Measurements from ENCODE around the gene APOB.

APOB gene, protein sequence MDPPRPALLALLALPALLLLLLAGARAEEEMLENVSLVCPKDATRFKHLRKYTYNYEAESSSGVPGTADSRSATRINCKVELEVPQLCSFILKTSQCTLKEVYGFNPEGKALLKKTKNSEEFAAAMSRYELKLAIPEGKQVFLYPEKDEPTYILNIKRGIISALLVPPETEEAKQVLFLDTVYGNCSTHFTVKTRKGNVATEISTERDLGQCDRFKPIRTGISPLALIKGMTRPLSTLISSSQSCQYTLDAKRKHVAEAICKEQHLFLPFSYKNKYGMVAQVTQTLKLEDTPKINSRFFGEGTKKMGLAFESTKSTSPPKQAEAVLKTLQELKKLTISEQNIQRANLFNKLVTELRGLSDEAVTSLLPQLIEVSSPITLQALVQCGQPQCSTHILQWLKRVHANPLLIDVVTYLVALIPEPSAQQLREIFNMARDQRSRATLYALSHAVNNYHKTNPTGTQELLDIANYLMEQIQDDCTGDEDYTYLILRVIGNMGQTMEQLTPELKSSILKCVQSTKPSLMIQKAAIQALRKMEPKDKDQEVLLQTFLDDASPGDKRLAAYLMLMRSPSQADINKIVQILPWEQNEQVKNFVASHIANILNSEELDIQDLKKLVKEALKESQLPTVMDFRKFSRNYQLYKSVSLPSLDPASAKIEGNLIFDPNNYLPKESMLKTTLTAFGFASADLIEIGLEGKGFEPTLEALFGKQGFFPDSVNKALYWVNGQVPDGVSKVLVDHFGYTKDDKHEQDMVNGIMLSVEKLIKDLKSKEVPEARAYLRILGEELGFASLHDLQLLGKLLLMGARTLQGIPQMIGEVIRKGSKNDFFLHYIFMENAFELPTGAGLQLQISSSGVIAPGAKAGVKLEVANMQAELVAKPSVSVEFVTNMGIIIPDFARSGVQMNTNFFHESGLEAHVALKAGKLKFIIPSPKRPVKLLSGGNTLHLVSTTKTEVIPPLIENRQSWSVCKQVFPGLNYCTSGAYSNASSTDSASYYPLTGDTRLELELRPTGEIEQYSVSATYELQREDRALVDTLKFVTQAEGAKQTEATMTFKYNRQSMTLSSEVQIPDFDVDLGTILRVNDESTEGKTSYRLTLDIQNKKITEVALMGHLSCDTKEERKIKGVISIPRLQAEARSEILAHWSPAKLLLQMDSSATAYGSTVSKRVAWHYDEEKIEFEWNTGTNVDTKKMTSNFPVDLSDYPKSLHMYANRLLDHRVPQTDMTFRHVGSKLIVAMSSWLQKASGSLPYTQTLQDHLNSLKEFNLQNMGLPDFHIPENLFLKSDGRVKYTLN (N-terminal part only)

DNA sequence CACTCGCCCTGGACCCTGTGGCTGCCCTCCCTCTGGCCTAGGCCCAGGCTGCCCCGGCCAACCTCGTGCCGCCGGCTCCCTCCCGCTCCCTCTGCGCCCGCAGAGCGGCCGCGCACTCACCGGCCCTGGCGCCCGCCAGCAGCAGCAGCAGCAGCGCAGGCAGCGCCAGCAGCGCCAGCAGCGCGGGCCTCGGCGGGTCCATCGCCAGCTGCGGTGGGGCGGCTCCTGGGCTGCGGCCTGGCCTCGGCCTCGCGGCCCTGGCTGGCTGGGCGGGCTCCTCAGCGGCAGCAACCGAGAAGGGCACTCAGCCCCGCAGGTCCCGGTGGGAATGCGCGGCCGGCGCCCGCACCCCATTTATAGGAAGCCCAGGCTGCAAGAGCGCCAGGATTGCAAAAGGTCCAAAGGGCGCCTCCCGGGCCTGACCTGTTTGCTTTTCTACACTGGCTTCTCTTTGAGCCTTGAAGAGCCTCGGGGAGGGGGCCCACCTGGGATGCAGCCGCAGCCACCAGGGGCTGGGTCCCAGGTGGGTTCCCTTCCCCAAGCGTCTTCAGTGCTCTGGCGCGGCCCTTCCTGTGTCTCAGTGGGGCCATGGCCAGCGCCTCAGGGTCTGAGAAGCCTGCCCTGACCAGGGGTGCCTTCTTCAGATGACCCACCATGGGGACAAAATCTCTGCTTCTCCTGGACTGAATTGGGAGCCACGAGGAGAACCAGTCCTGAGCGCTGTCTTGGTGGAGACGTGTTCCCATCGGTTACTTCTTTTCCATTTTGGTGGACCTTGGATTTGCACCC is at the start of gene APOB:
APOB (minus strand) TSS at position 330 of the 789 bp plus-strand sequence; CDS start at position 202, 128 bp downstream.
- no peaks in the 10 kb centered on the region for H3K36me3 ChIP-seq (ENCODE audit: insufficient read depth, low read length)
- H3K4me1 ChIP-seq (ENCODE audit: insufficient read depth, low read length, poor library complexity, severe bottlenecking): no peaks in the 10 kb centered on the region
- H3K79me2 ChIP-seq (ENCODE audit: insufficient read depth, low read length): no peaks in the 10 kb centered on the region
- H3K4me3 ChIP-seq (ENCODE audit: low read length, poor library complexity, severe bottlenecking): no peak within 1 kb of the TSS
- no peaks in the 10 kb centered on the region for H3K27me3 ChIP-seq (ENCODE audit: insufficient read depth, low read length, poor library complexity, severe bottlenecking)
- H3K9me2 ChIP-seq (replicated peaks; ENCODE audit: low read depth, low read length): no peaks in the 10 kb centered on the region
- H3K9ac ChIP-seq (ENCODE audit: low read depth, low read length, poor library complexity, severe bottlenecking): no peak within 1 kb of the TSS
- TF ChIP-seq, protein P1, sequence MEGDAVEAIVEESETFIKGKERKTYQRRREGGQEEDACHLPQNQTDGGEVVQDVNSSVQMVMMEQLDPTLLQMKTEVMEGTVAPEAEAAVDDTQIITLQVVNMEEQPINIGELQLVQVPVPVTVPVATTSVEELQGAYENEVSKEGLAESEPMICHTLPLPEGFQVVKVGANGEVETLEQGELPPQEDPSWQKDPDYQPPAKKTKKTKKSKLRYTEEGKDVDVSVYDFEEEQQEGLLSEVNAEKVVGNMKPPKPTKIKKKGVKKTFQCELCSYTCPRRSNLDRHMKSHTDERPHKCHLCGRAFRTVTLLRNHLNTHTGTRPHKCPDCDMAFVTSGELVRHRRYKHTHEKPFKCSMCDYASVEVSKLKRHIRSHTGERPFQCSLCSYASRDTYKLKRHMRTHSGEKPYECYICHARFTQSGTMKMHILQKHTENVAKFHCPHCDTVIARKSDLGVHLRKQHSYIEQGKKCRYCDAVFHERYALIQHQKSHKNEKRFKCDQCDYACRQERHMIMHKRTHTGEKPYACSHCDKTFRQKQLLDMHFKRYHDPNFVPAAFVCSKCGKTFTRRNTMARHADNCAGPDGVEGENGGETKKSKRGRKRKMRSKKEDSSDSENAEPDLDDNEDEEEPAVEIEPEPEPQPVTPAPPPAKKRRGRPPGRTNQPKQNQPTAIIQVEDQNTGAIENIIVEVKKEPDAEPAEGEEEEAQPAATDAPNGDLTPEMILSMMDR (conservative IDR thresholded peaks at IDR 0.05; ENCODE audit: low read length): no peak
- no peak for TF ChIP-seq EZH2phosphoT487 (IDR thresholded peaks at IDR 0.05; ENCODE audit: borderline replicate concordance)
- H2AFZ ChIP-seq (ENCODE audit: low read length): peak within 1 kb of the TSS; percentile 25; the same call in 1 of the 2 replicates
- H3K9me3 ChIP-seq (ENCODE audit: insufficient read depth, low read depth, low read length): no peaks in the 10 kb centered on the region
- H3F3A ChIP-seq (ENCODE audit: low read depth): no peaks in the 10 kb centered on the region
- H4K20me1 ChIP-seq (ENCODE audit: insufficient read depth, low read length, poor library complexity, severe bottlenecking): no peaks in the 10 kb centered on the region
- H3K4me2 ChIP-seq (ENCODE audit: low read depth, low read length, poor library complexity, severe bottlenecking): no peak within 1 kb of the TSS

DNA sequence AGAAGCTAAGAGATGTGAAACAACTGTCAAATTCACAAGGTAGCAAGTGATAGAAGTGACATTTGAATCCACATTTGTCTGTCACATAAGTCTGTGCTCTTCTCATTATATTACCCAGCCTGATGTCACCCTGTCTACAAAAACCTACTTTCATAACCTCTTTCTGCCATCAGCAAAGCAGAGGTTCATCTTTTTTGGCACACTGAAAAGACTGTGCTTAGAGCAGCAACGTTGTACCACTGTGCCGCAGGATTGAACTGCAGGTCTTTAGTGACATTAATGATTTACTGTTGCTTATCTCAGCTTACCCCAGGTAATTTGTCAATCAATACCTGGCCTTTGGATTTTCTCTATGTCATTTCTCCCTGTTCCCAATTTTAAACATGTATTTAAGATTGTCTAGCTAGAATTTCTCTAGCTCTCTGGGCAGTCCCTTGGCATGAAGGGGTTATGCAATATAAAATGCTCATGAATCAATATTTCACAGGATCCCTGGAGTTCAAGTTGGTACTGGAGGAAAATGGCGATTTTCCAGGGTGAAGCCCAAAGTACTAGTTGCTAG is 48.5 kb upstream of the APOB start:
- no peaks in the 10 kb centered on the region for H3K79me2 ChIP-seq (ENCODE audit: insufficient read depth, low read length)
- H3K9me3 ChIP-seq (ENCODE audit: insufficient read depth, low read depth, low read length): no peaks in the 10 kb centered on the region
- H3K4me3 ChIP-seq (ENCODE audit: low read length, poor library complexity, severe bottlenecking): no peak overlapping the region
- no peaks in the 10 kb centered on the region for H4K20me1 ChIP-seq (ENCODE audit: insufficient read depth, low read length, poor library complexity, severe bottlenecking)
- no peaks in the 10 kb centered on the region for H3K27me3 ChIP-seq (ENCODE audit: insufficient read depth, low read length, poor library complexity, severe bottlenecking)
- H2AFZ ChIP-seq (ENCODE audit: low read length): no peak overlapping the region
- H3K9ac ChIP-seq (ENCODE audit: low read depth, low read length, poor library complexity, severe bottlenecking): no peak overlapping the region
- no peak overlapping the region for H3K4me2 ChIP-seq (ENCODE audit: low read depth, low read length, poor library complexity, severe bottlenecking)
- H3K36me3 ChIP-seq (ENCODE audit: insufficient read depth, low read length): no peaks in the 10 kb centered on the region
- H3F3A ChIP-seq (ENCODE audit: low read depth): no peaks in the 10 kb centered on the region
- no peaks in the 10 kb centered on the region for H3K9me2 ChIP-seq (replicated peaks; ENCODE audit: low read depth, low read length)
- TF ChIP-seq, protein P1 (conservative IDR thresholded peaks at IDR 0.05; ENCODE audit: low read length): no peak
- TF ChIP-seq EZH2phosphoT487 (IDR thresholded peaks at IDR 0.05; ENCODE audit: borderline replicate concordance): no peak
- no peaks in the 10 kb centered on the region for H3K4me1 ChIP-seq (ENCODE audit: insufficient read depth, low read length, poor library complexity, severe bottlenecking)

Data from Loucy (cell line).